Hindlimb muscle (tissue), 1 donor: ENCODE measurements around the gene ZNF800. TPM values are rescaled to one million over a fixed set of nuclear protein-coding genes. Genes with fewer than 3 reads are reported as not detected.

Experiments
- DNase-seq: peaks from one replicate; pipeline ENCODE4 v3.0.0-alpha.2; 2013
- polyA plus RNA-seq: library from polyadenylated mRNA; unstranded; fragments of 120-200 nt; gene quantifications from one replicate; pipeline ENCODE4 v1.2.1, GENCODE V29; 2013; ENCODE audit not compliant: insufficient read length

Gene ZNF800
- polyA plus RNA-seq, 1 donor: 14.9 TPM

DNA sequence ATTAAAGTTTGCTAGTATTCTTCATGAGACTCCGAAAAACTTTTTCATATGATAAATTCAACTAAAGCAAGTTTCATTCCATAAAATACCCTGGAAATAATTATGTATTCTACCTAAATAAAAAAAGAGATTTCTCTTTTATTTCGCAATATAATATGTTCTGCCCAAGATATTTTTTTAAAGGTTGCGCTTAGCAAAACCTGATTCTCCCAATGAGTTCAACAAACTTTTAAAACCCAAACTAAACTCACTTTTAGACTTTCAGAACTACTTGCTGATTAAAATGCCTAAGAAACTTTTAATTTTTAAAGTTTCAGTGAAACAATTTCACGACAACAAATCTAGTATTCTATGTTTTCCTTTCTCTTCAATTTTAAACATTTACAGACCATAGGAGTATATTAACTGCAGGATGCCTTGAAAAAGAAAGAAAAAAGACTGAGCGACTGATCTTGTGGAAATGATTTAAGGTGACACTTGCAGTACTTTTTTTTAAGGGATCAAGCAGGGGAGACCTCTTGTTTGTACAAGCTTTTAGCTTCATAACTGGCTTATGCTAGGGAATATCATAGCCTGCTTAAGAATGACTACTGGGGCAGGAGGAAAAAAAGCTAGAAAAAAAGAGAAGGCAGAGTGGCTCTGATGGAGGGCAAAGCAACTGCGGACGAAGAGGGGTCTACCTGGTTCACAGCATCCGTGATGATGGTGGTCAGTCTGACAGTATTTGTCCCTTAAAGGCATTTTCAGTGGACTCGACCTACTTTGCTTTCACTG is 1.5 kb downstream of the ZNF800 start:
- no peak for DNase-seq

DNA sequence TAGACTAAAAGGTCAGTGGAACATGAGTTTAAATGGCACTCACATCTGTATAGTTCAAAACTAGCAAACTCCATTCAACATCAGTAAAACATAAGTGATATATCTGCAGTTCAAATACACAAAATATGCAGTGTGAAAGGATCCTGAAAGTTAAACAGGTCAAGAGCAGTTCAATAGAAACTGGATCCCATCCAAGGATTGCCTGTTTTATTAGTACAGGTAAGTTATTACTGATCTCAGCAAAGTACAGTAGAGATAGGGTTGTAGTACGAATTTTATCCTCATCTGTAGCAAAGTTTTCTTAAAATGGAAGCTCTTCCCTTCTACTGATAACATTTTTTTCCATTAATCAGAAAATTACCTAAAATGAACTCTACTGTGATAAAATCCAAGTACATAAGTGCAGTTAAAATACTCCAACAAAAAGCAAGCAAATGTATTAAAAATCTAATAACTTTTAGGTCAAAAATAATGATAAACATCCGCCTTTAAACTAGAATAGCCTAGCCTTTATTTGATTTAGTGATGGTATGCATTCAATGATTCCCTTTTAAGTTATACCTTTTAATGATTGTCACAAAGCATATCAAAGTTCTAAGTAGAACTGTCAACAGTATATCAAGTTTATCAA is 2.2 kb downstream of the ZNF800 start:
- no peak for DNase-seq

GRCh38 chr7:127389321-127389720 is 3.2 kb downstream of the ZNF800 start:
- no peak for DNase-seq

GRCh38 chr7:127387974-127388373 is 4.5 kb downstream of the ZNF800 start:
- DNase-seq: no peak

- no peak for DNase-seq
Observed at GRCh38 chr7:127383123-127383835, 9.2 kb downstream of the ZNF800 start.

DNA sequence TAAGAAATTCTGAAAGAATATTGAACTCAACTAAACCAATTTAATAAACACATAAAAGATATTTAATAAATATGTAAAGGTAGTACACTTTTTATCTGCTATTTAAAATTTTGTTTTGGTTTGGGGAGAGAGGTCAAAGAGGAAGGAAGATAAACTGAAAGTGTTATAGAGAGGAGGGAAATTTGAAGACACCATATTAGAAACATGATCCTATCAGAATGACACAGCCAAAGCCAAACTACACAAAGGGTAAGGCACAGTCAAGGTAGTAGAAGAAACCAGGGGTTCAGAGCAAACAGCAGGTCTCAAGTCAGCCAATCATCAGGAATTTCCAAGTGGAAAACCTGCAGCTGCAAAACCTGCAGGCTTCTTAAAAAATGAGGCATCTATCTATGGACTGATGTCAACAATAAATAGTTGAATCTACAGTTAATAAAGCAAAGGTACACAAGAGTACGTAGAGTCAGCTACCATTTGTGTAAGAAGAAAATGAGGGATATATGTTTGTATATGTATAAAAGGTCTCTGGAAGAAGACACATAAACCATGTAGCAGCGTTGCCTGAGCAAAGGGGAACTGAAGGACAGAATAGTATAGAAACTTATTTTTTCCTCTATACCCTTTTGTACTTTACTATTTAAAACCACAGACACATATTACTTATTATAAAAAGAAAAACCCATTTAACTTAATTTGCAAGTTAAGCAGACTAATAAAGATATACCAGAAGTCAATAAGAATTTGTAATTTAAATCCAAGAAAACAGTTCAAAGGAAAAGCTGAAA is 10.0 kb downstream of the ZNF800 start:
- DNase-seq: no peak

DNA sequence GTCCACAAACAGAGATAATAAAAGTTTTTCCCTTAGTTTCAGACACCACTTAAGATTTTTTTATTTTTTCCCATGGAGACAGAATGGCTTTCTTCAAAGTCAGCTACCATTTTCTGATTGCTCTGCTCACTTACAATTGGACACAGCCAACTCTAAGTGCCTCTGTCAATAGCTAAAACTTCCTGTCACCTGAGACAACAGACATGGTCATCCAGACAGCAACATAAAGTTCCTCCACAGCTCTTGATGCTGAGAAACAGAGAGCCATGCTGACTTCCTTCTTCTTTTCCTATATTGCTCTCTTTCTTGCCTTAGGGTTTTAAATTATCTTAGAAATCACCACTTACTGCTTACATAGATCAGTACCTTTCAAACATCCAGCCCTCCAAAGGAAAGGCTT is 12.0 kb downstream of the ZNF800 start:
- no peak for DNase-seq

DNA sequence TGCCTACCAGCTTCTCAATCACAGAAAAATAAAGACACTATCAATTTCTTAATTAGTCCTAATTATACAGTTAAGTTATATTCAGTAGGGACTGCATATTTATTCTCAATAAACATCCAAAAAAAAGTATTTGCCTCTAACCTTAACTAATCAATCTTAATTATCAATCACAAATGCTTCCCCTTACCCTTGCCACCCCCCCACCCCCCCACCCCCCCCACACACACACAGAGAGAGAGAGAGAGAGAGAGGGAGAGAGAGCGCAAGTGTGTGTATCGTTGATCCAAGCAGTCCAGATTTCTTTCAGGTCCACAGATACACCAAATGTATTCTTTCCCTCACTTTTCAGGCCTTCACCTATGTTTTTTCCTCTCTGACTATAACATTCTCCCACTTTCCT is 12.9 kb downstream of the ZNF800 start:
- DNase-seq: no peak

GRCh38 chr7:127378537-127378936 is 14.0 kb downstream of the ZNF800 start:
- no peak for DNase-seq

GRCh38 chr7:127377425-127377824 is 15.1 kb downstream of the ZNF800 start:
- DNase-seq: no peak

DNA sequence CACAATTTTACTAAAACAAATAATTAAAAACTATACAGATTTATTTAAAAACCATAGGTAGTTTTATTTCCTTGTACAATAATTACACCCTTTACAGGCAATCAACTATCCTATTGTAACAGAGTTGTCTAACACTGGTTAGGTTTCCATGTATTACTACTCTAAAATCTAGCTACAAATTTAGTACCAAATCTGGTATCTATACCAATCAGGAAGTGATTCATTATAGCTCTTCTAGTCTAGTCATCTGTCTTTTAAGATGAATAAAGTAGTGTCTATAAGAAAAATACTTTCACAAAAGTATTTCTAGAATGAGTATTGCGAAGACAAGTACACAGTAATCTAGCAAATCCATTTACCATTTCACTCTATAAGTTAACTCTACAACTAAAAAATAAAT is 16.9 kb downstream of the ZNF800 start:
- DNase-seq: no peak

GRCh38 chr7:127367679-127368078 is 24.8 kb downstream of the ZNF800 start:
- no peak for DNase-seq

DNA sequence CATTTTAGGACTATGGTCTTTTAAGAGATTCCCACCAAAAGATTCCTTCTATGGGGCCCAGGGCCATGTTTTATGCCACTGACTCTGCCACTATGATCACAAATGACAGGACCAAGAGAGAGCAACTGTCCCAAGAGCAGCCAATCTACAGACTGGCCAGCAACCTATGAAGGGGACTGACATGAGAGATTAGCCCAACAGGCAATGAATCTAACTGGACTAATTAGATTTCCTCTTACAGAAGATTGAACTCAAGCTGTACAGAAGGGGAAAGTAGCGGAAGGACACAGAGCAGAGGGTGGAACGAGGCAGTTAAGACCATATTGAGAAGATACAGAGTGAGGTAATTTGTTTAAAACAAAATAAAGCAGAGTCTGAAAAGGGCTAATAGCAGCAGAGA is 25.8 kb downstream of the ZNF800 start:
- no peak for DNase-seq

DNA sequence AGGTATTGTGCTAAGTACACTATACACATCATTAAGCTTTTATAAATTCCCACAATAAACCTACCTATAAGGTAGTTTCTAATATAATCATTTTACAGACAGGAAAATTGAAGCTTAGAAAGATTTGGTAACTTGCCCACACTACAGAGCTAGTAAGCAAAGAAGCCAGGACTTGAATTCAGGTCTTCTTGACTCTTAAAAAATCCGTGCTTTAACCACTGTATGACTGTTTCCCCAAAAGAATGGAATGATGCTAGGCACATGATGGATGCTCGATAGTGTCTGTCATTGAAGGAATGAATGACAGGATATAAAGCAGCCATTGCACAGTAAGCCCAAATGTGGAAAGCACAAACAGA is 26.6 kb downstream of the ZNF800 start:
- no peak for DNase-seq

- DNase-seq: no peak
Observed at GRCh38 chr7:127365164-127365956, 27.1 kb downstream of the ZNF800 start.

GRCh38 chr7:127362364-127363027 is 30.0 kb downstream of the ZNF800 start:
- no peak for DNase-seq

- no peak for DNase-seq
Observed at GRCh38 chr7:127361736-127362135, 30.8 kb downstream of the ZNF800 start.

DNA sequence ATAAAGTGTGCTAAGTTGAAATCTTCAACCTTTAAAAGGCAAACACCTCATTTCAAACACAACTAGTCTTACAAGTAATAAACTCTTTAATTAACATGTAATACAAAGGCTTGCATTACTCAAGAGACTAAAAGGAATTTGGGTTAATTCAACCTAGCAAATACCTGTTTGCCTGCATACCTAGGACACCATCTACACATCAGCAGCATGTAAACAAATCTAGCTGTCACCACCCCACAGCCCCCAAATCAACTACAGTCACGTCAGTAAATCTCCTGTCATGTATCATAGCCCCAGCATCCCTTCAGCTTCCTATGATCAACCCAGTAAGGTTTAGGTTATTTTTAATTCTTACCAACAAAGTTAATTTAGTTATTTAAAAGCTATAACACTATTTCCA is 33.5 kb downstream of the ZNF800 start:
- no peak for DNase-seq

GRCh38 chr7:127353897-127354296 is 38.6 kb downstream of the ZNF800 start:
- no peak for DNase-seq

DNA sequence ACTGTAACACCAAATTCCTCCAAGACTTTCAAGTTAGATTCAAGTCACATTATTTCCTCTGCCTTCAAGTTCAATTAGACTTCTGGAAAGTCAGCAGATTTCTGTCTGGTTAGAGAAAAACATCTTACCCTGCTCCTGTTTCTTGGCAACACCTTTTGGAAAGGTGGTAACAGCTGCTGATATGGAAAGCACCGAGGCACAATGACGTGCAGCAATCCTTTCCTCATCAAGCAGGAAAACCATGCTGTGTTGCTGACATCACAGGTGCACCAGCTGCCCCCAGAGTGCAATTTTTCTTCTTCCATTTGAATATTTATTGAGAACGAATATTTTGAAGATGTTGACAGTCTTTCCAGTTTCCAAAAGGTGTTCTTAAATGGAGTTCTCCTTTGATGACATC is 41.9 kb downstream of the ZNF800 start:
- DNase-seq: no peak

- DNase-seq: no peak
Observed at GRCh38 chr7:127349881-127350280, 42.6 kb downstream of the ZNF800 start.

GRCh38 chr7:127348247-127348631 is 44.3 kb downstream of the ZNF800 start:
- no peak for DNase-seq
